ENCODE data around the gene KRTAP11-1.

The KRTAP11-1 gene, protein sequence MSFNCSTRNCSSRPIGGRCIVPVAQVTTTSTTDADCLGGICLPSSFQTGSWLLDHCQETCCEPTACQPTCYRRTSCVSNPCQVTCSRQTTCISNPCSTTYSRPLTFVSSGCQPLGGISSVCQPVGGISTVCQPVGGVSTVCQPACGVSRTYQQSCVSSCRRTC

DNA sequence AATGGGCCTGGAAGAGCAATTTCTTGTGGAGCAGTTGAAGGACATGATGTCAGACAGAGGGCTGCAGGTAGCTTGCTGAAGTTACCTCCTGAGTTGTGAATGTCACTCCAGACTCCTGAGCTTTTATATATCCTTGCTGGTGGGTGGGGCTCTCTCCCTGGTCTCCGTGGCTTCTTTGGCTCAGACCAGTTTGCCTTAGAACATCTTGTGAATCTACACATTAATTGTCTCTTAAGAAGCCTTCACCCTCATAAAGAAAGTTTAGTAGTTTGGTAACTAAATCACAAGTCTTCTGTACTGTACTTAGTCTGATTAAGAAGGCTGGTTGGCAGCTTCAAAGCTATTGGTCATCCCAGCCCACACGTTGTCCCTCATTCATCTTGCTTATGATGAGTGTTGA lies at the start of gene KRTAP11-1:
KRTAP11-1 (minus strand) TSS at position 101 of the 400 bp plus-strand sequence; CDS start at position 45, 56 bp downstream.
- in situ Hi-C loops (cut with MboI; ENCODE audit: low sequenced_read_pairs): no loop called here

DNA sequence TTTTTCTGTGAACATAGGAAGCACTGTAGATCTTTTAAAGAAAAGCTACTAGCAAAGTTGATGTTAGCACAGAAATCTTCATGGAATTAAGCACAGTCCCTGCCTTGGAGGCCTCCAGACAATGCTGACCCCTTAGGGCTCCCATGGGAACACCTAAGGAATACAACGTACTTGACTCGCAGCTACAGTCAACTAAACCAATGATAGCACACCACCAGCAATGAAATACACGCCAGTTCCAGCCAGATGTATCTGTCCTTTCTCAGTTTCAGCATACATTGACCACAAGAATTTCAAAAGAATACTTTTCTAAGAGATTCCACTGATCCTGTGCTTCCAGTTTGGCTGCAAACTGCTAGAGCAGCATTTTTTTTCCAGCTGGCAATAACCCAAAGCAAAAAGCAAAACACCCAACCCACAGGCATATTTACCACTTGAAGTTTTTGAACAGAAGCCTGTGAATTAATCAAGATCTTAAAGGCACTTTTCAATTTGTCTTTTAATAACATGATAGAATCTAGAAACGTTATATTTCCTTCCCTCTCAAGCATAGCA lies 42.8 kb upstream of the KRTAP11-1 start:
- in situ Hi-C loops (cut with MboI; ENCODE audit: low sequenced_read_pairs): no loop called here

DNA sequence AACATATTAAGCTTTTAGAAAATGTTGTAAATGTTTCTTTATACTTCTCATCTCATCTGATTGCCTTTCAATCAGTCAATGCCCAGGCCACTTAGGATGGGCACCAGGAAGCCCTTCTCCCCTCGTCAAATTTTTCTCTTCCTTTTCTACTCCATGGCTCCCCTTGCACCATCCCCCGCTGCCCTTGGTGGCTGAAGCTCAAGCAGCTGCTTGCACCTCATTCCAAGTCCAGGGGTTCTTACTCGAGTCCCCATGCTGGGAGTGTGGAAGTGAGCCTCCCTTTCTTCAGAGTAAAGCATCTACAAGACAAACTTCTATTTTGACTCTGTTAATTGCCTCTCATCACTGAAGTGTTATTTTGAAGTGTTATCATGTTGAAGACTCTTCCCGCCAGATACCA lies 39.7 kb upstream of the KRTAP11-1 start:
- in situ Hi-C loops (cut with MboI; ENCODE audit: low sequenced_read_pairs): no loop called here

DNA sequence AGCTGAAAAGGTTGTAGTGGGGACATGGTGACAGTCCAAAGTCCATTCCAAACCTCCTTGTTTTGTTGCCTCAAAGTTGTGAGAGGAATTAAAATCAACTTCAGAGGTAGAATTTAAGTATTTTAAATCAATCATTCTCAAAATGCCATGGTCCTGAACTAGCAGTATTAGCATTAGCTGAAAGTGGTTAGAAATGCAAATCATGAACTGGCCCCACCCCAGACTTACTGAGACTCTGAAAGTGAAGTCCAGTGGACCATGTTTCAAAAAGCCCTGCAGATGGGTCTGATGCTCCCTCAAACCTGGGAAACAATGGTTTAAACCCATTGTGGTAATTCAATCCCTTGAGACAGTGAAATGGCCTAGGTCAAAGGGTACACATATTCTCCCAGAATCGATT lies 36.2 kb upstream of the KRTAP11-1 start:
- in situ Hi-C loops (cut with MboI; ENCODE audit: low sequenced_read_pairs): no loop called here

DNA sequence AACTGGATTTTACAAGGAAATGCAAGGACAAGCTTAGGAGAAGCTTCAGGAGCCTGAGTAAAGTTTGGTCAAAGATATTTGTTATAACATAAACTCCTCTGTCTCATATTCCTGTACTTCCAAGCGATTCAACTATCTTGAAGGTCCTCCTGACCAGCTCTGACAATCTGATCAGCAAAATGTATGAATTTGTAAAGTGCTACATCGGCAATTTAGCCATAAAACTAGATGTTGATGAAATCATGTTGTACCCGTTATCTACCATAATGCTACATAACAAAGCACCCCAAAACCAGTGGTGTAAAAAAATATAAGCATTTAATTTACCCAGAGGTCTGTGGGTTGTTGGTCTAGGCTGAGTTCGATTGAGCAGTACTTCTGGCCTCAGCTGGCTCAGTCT lies 19.5 kb upstream of the KRTAP11-1 start:
- in situ Hi-C loops (cut with MboI; ENCODE audit: low sequenced_read_pairs): no loop called here

DNA sequence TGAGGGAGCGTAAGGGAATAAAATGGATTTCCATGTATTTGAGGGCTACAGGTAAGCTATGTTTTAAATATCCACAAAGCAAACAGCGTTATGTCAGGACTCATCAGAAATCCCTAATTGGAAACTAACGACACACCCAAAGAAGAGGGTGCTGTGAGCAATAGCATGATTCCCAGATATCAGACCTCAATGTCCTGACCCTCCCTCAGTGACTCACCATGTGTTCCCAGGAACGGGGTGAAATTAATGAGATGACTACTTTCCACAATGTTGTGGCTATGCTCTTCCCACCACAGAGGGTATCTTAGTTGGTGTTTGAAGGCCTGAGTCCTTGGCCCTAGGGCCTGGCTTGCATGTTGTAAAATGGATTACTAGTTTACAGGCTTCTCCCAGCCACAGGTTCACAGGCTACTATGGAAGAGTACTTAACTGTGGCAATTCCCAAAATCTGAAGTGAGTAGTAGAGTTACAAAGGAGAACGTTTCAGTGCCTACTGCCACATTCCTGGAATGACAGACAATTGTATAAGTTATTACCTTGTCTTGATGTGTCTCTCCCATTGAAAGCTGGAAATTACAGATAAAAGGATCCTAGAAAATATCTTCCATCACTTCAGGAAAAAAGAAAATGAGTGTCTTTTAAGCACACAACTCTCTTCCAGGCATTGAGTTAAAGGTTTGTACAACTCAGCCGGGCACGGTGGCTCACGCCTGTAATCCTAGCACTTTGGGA lies 1.7 kb upstream of the KRTAP11-1 start:
- in situ Hi-C loops (cut with MboI; ENCODE audit: low sequenced_read_pairs): no loop called here

DNA sequence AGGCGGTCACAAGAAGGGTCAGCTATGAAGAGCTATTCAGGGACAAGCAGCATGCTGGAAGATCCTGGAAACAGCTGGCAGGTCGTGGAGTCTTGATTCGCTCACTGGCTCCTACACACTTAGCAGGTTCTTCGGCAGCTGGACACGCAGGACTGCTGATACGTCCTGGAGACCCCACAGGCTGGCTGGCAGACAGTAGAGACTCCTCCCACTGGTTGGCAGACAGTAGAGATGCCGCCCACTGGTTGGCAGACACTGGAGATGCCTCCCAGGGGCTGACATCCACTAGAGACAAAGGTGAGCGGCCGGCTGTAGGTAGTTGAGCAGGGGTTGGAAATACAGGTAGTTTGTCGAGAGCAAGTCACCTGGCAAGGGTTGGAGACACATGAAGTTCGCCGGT lies 466 bp downstream of the KRTAP11-1 start:
- in situ Hi-C loops (cut with MboI; ENCODE audit: low sequenced_read_pairs): no loop called here

DNA sequence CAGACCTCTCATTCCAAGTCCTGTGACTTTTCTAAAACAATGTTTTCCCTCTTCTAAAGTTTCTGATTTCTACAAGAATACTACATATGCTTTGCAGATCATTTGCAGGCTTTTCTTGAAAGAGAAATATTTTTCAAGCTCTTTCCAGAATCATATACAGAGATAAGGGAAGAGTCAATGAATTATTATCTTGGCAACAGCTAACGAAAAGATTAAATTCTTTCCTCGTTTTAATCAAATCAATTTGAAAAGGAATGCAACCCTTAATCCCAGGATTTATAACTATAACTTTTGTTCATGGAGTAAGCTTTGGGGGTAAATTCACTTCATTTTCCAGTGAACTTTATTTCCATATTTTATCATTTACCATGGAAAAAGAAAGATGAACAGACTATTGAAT lies 6.9 kb downstream of the KRTAP11-1 start:
- in situ Hi-C loops (cut with MboI; ENCODE audit: low sequenced_read_pairs): no loop called here

DNA sequence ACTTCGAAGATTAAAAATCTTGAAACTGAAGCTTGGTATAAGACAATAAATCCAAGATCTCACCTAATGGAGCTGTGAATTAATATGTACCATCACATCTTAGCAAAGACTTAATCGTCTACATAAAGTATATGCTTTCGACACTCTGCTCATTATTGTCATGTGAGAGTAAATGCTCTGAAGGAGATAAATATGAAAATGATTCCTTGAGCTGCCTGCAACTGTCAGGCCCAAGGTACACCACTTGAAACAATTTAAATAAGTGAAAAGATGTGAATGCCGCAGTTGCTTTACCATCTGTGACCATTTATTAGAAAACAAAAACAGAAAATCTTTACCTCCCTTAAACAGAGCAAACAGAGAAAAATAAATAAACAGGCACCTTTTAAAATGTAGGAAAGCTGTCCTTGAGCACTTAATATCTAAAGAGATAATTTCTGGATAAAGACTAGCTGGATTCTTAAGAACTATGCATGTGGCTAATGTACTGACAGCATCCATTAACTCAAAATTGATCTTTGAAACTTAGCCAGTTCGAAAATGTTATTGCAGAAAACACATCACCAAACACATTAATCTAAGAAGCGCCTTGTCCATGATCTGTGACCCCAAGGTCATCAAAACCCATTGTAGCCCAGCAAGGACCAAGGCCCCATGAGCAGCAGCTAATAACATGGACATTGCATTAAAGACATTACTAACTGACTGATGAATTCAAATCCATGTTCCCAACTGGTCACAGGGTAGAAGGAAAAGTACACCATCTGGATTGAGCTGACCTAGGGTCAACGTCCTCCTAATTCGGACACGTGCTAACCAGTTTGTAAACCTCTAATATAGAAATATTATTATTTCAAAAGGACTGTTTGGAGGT lies 33.5 kb downstream of the KRTAP11-1 start:
- in situ Hi-C loops (cut with MboI; ENCODE audit: low sequenced_read_pairs): no loop called here

DNA sequence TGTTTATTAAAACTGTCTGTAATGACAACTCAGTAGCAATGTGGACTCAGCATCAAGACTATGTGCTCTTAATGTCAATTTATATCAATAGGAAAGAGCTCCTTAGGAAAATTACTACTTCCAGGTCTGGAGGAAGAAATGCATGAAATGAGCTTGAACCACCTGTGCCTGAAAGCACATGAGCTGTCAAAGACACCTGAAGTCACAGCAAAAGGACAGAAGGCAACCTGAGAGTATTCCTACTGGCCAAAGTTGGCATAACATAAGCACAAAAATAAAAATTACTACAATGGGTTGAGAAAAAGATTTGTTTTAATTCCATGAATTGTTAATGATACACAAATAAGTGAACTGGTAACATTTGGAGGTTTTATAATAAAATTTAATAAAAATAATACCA lies 38.4 kb downstream of the KRTAP11-1 start:
- in situ Hi-C loops (cut with MboI; ENCODE audit: low sequenced_read_pairs): no loop called here

DNA sequence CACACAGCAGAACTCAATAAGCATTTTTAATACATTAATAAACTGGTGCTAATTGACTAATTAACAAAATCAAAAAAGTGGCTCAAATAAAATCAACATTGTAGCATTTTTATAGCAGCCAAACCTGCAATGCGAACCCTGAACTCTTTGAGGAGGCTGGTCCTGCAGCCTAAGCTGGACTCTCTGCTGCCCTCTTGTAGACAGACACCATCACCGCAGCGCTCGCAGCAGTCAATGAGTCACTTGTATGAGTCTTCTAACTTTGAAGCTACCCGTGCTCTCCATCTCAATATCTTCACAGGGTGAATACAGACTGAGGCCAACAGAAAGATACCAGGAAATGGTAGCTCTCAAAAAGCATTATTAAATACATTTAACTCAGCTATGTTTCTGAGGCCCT lies 42.1 kb downstream of the KRTAP11-1 start:
- in situ Hi-C loops (cut with MboI; ENCODE audit: low sequenced_read_pairs): no loop called here

DNA sequence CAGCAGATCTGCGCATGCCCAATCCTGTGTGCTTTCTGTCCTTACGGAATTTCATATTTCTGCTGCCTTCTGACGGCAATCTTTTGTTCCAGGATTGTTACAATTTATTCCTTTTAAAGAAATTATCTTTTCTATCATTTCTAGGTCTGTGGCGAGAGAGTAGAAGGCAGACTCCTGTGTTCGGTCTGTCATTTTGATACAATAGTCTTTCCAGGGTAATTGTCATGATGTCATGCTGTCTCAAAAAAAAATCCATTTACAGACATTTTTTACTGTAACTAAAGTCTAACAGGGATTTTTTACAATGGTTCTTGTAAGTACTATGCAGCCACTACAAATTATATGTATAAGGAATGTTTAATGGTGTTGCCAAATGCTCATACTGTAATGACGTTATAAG lies 42.8 kb downstream of the KRTAP11-1 start:
- in situ Hi-C loops (cut with MboI; ENCODE audit: low sequenced_read_pairs): no loop called here

DNA sequence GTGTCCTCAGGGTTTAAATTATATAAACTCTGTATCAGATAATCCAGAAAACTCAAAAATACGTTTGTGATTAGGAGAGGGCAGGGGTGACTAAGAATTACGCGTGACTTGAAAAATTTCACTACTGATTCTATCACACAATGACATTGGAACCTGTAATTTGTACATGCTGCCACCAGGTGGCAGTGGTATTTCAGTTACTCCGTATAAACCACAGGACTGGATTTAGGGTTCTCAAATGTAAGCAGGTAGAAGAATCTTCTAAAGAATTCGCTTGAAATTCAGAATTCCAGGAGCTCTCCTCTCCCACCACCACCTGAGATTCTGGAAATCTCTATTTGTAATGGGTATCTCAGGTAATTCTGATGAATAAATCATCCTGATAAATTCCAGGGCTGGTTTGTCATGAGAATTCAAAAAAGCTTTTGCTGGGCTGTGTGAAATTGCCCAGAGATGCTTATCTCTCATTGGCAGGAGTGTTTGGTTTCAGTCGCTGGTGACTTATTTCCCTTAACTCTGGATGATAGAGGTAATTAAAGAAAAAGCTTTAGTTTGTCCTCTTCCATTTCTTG lies 50.1 kb downstream of the KRTAP11-1 start:
- in situ Hi-C loops (cut with MboI; ENCODE audit: low sequenced_read_pairs): no loop called here
